COR-L47 (cell line): ENCODE data around the gene LASP1NB.
"Not testable (repeated sequence)": the region's sequence is repeated elsewhere in the genome, so short reads cannot be mapped to it uniquely, and the experiment has no call there.

Experiments used
- DNase-seq: peaks from one replicate; lab custom pipeline; 2025; lab: John Stamatoyannopoulos, UW

The LASP1NB gene

DNA sequence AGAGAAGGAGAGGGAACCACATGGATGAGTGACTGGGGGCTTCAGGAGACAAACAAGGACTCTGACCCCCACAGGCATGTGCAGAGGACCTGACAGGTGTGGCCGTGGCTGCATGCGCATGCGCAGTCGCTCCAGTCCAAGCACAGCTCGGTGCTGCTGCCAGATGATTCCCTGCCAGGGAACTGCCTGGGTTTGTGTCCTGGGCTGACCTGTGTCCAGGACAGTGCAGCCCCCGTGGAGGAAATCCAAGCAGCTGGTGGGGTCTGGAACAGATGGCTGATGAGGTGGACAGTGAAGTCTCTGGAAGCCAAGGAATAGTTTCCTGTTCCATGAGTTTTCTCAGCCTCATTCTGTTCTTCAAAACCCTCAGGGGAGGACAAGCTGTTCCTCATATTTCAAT is 28.2 kb upstream of the LASP1NB start:
- DNase-seq = no peak

GRCh38 chr17:38897671-38898290 is 27.6 kb upstream of the LASP1NB start:
- no peak for DNase-seq

- no peak for DNase-seq
These were observed 27.1 kb upstream of the LASP1NB start for GRCh38 chr17:38898291-38898679.

GRCh38 chr17:38898812-38899348 is 26.5 kb upstream of the LASP1NB start:
- DNase-seq = no peak

DNA sequence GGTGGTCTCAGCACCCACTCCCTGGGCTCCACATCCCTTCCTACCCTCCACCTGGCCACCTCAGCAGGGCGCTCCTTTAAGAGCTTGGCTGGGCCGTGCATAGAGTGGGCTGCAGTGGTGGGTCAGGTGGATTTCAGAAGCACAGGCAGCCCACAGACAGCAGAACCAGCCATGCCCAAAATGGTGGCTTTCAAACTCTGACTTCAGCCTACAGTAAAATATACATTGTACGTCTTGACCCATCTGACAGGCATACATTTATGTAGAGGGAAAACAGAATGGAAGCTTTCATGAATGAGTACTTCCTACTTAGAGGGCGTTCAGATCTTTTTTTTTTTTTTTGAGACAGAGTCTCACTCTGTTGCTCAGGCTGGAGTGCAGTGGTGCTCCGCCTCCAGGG is 26.0 kb upstream of the LASP1NB start:
- DNase-seq = no peak

- DNase-seq = no peak
These were observed 24.3 kb upstream of the LASP1NB start for GRCh38 chr17:38900978-38901656.

GRCh38 chr17:38903404-38903803 is 22.0 kb upstream of the LASP1NB start:
- no peak for DNase-seq

GRCh38 chr17:38904892-38905291 is 20.5 kb upstream of the LASP1NB start:
- no peak for DNase-seq

DNA sequence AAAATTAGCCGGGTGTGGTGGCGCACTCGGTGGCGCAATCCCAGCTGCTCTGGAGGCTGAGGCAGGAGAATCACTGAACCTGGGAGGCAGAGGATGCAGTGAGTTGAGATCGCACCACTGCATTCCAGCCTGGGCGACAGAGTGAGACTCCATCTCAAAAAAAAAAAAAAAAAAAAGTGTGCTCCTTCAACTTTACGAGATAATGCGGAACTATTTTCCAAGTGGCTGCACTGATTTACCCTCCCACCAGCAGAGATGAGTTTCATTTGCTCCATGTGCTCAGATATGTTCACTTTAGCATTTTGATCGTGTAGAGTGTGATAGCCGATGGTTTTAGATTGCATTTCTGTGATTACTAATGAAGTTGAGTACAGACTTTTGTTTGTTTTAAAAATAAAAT is 20.0 kb upstream of the LASP1NB start:
- DNase-seq = no peak

GRCh38 chr17:38906460-38907228 is 18.8 kb upstream of the LASP1NB start:
- DNase-seq = no peak

GRCh38 chr17:38907930-38908675 is 17.3 kb upstream of the LASP1NB start:
- no peak for DNase-seq

- DNase-seq = no peak
These were observed 16.7 kb upstream of the LASP1NB start for GRCh38 chr17:38908676-38909181.

DNA sequence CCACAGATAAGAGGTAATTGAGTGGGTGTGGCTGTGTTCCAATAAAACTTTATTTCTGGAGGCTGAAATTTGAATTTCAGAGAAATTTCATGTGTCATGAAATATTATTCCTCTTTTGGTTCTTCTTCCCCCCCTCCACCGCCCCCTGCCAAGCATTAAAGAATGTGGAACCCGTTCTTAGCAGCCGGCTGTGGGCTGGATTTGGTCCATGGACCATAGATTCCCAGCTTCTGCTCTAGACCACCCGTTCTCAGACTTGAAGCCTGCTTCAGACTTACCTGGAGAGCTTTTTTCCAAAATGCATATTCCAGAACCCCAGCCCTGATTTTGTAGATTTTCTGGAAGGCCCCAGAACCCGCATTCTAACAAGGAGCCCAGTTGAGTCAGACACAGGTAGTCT is 15.1 kb upstream of the LASP1NB start:
- no peak for DNase-seq

DNA sequence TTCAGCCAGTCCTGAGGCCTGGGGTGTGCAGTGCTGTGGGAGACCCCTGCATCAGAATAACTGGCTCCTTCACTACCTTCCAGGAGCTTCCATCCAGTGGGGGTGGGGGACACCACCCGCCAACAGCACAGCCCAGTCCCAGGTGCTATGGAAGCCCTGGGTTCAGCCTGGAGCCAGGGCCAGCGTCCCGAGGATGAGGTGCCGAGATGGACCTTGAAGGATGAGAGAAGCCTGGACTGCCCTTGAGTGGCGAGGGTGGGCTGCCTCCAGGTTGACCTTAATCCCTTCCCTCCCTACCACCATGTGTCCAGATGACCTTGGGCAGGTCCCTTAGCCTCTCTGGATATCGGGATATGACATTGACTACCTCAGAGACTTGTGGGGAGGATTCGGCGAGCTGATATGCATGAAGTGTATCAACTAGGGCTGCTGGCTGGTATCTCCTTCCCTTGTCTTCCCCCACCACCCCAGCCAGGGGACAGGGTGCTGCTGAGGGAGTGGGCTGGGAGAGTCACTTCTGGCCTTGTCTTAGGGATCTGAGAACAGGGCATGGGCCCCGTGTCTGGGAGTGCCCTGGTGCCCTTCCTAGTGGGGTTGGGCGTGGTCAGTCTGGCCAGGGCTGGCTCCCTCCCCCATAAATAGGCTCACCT is 14.2 kb upstream of the LASP1NB start:
- DNase-seq = no peak

- not testable (repeated sequence) for DNase-seq
These were observed 13.7 kb upstream of the LASP1NB start for GRCh38 chr17:38911731-38912081.

DNA sequence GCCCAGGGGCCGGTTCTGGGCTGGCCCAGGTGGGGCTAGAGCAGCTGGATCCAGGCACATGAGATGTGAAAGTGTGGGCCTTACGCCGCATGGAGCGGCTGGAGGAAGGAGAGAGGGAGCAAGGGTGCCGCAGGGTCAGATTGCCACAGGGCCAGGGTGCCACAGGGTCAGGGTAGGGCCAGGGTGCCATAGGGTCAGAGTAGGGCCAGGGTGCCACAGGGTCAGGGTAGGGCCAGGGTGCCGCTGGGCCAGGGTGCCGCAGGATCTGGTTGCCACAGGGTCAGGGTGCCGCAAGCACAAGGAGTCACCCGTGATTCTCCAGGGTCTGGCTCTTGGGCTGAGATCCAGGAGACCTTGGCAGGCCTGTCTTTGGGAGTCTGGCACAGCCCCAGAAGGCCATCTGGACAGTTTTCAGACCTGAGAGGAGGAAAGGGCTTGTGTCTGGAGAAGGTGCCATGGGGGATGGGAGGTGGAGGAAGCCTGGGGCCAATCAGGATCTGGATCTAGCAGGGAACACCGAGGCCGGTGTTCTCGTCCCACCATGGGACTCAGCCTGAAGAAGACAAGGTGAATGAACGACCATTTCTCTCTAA is 13.1 kb upstream of the LASP1NB start:
- DNase-seq = no peak

DNA sequence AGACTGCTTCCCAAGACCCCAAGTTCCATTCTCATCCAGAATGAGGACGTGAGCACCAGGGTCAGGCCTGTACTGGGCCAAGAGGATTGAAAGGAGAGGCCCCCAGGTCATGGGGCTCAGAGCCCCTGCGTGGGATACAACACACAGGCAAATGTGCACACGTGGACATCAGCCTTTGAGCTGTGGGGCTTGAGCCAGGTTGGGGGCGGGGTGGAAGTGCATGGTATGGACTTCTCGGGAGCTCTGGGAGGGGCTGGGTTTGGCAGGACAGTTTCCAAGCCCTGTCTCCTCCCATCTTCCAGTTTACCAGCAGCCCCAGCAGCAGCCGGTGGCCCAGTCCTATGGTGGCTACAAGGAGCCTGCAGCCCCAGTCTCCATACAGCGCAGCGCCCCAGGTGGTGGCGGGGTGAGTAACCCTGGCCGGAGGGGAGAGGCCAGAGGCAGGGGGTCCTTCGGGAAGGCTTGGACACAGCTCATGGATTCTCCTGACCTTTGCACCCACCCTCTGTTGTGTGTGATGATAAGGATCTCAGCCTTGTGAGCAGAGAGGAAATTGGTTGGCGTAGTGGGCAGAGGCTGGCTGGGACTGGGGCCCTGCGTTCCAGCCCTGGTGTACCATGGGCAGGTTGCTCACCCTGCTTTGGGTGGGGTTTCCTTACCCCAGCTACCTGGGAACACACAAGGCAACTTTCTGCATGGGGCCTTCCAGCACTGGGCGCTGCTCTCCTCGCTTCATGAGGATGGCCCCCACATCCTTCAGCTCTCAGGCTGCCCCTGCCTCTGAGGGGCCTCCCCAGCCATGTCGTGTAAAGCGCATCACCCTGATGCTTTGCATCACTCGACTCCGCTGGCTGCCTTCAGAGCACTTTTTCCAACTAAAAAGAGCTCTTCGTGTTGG is 10.4 kb upstream of the LASP1NB start:
- DNase-seq = no peak

DNA sequence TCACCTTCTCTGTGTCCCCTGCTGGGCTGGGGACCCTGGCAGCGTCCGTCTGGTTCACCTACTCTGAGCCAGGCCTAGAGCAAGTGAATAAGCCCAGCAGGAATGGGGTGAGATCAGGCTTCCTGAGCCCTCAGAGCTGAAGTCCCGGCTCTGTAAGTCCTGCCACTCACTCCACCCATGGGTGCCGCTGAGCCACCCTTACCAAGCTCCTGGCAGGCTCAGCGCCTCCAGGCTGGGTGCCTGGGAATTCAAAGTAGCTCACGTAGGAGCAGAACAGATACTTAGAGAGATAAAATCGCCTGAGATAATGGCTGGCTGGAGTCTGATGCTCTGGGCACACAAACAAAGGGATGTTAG is 9.8 kb upstream of the LASP1NB start:
- DNase-seq = no peak

- DNase-seq = no peak
These were observed 8.6 kb upstream of the LASP1NB start for GRCh38 chr17:38916771-38917170.

DNA sequence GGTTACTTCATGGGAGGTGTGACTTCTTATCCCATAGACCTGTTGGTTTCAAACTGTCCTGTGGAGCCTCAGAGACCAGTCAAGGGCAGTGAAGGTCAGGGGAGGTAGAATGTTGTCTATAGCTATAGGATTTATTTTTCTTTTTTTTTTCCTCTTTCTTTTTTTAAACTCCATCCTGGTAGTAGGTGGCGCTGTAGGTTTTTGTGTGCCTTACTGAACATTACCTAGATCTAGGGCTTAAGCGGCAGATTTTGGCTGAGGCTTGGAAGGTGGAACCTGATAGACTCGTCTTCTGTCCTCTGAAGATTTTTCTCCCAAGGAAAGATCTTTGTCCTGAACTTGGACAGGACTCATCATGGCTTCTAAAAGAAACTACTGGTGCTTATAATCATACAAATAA is 8.2 kb upstream of the LASP1NB start:
- DNase-seq = no peak
